Occipital lobe (tissue), 2 donors: Measurements from ENCODE around the gene FGF10. TPM values are rescaled to one million over a fixed set of nuclear protein-coding genes. Genes with fewer than 3 reads are reported as not detected.

Experiments
- DNase-seq: peaks from one replicate; lab custom pipeline; 2025; lab: John Stamatoyannopoulos, UW
- total RNA-seq: library from RNA; depleted of rRNA; stranded (reverse); fragments of >200 nt; gene quantifications from one replicate; pipeline ENCODE4 v1.2.3, GENCODE V29; 2014

Gene FGF10
- total RNA-seq, 1 donor from 2014 or later, result 0.47 TPM

DNA sequence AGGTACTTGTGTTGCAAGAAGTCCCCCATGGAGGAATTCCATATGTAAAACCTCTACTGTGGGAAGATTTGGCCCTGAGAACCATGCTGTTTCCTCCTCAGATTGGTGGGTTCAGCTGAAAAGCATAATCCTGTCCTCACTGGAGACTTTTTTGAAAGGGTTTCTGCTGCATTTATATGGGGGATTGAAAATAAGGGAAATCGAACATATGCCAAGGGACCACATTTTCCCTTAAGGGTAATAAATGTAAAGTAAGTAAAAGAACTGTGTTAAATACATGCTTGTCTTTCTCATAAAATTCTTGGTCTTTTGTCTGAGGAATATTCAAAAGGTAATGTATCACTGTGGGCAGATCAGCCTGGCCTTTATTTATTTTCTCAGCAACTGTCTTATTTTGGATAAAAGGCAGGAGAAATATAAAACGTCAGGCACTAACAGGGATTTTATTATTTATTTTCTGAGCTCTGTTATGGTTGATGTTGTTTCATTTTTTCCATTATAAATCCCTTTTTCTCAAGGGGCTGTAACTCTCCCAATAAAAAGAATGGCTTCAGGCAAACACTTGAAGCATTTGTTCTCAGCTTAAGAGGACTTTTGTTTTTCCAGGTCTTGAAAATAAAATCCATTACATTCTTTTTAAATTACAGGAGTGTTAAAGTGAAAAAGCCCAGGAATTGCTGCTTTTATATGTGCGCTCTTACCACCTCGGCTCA is 131.4 kb downstream of the FGF10 start:
- no peak for DNase-seq

- DNase-seq, result no peak
Observed at GRCh38 chr5:44257221-44257620, 132.0 kb downstream of the FGF10 start.
